T-helper 9 cell (primary cell): ENCODE data around the gene CHD1.

Source experiments
- DNase-seq: peaks from one replicate; pipeline ENCODE4 v3.0.0-alpha.2; 2020

Gene CHD1

GRCh38 chr5:98935206-98935605, 6.4 kb upstream of the CHD1 start:
- no peak for DNase-seq

GRCh38 chr5:98934546-98934945, 5.7 kb upstream of the CHD1 start:
- no peak for DNase-seq

GRCh38 chr5:98933445-98934072, 4.8 kb upstream of the CHD1 start:
- DNase-seq: peak; percentile 2

- DNase-seq: no peak
Measured at GRCh38 chr5:98930972-98931762, 2.4 kb upstream of the CHD1 start.

- DNase-seq: no peak
Measured at GRCh38 chr5:98929710-98930298, 997 bp upstream of the CHD1 start.

- peak; percentile 43 for DNase-seq
Measured at GRCh38 chr5:98927989-98928872, 576 bp downstream of the CHD1 start.

GRCh38 chr5:98927242-98927988, 1.4 kb downstream of the CHD1 start:
- DNase-seq: peak; percentile 47

GRCh38 chr5:98923966-98924365, 4.8 kb downstream of the CHD1 start:
- DNase-seq: no peak

GRCh38 chr5:98921947-98922505, 6.8 kb downstream of the CHD1 start:
- DNase-seq: no peak

- no peak for DNase-seq
Measured at GRCh38 chr5:98917433-98917832, 11.4 kb downstream of the CHD1 start.

GRCh38 chr5:98916540-98916939, 12.3 kb downstream of the CHD1 start:
- no peak for DNase-seq

GRCh38 chr5:98913911-98914310, 14.9 kb downstream of the CHD1 start:
- DNase-seq: no peak

- DNase-seq: no peak
Measured at GRCh38 chr5:98911280-98912040, 17.3 kb downstream of the CHD1 start.

- no peak for DNase-seq
Measured at GRCh38 chr5:98909363-98909762, 19.4 kb downstream of the CHD1 start.

- no peak for DNase-seq
Measured at GRCh38 chr5:98907951-98908350, 20.9 kb downstream of the CHD1 start.

- DNase-seq: no peak
Measured at GRCh38 chr5:98906756-98907355, 22.0 kb downstream of the CHD1 start.

- no peak for DNase-seq
Measured at GRCh38 chr5:98905857-98906688, 22.7 kb downstream of the CHD1 start.

- no peak for DNase-seq
Measured at GRCh38 chr5:98904780-98905179, 24.0 kb downstream of the CHD1 start.

- no peak for DNase-seq
Measured at GRCh38 chr5:98902733-98903132, 26.1 kb downstream of the CHD1 start.

- DNase-seq: no peak
Measured at GRCh38 chr5:98899456-98899855, 29.4 kb downstream of the CHD1 start.
